ENCODE measurements around the gene CLSTN2.

CLSTN2 gene

GRCh38 chr3:140014831-140015495 lies 80.0 kb downstream of the CLSTN2 start:
- Histone ChIP-seq H3K4me3 (ENCODE audit: low read length) (no peak overlapping the region), H3K9ac (ENCODE audit: low read length) (no peak overlapping the region), H3K4me1 (ENCODE audit: control insufficient read depth, insufficient read depth, low read length) (no peaks in the 10 kb centered on the region), H3K36me3 (ENCODE audit: control insufficient read depth, insufficient read depth, low read length) (no peaks in the 10 kb centered on the region), H3K27me3 (ENCODE audit: control insufficient read depth, insufficient read depth, low read length) (no peaks in the 10 kb centered on the region), H3K27ac (ENCODE audit: low read depth, low read length) (no peak overlapping the region)

- Histone ChIP-seq H3K4me1 (ENCODE audit: control insufficient read depth, insufficient read depth, low read length) (no peaks in the 10 kb centered on the region), H3K4me3 (ENCODE audit: low read length) (no peak overlapping the region), H3K27ac (ENCODE audit: low read depth, low read length) (no peak overlapping the region), H3K9ac (ENCODE audit: low read length) (no peak overlapping the region), H3K36me3 (ENCODE audit: control insufficient read depth, insufficient read depth, low read length) (no peaks in the 10 kb centered on the region), H3K27me3 (ENCODE audit: control insufficient read depth, insufficient read depth, low read length) (no peaks in the 10 kb centered on the region)
Observed at GRCh38 chr3:140015741-140016140, 80.8 kb downstream of the CLSTN2 start.

- Histone ChIP-seq H3K27me3 (ENCODE audit: control insufficient read depth, insufficient read depth, low read length) (no peaks in the 10 kb centered on the region), H3K9ac (ENCODE audit: low read length) (no peak overlapping the region), H3K4me3 (ENCODE audit: low read length) (no peak overlapping the region), H3K27ac (ENCODE audit: low read depth, low read length) (no peak overlapping the region), H3K4me1 (ENCODE audit: control insufficient read depth, insufficient read depth, low read length) (peaks cover 12% of the 10 kb centered on the region), H3K36me3 (ENCODE audit: control insufficient read depth, insufficient read depth, low read length) (no peaks in the 10 kb centered on the region)
Observed at GRCh38 chr3:140018556-140018955, 83.6 kb downstream of the CLSTN2 start.

- Histone ChIP-seq H3K27ac (ENCODE audit: low read depth, low read length) (no peak overlapping the region), H3K4me1 (ENCODE audit: control insufficient read depth, insufficient read depth, low read length) (peaks cover 15% of the 10 kb centered on the region), H3K27me3 (ENCODE audit: control insufficient read depth, insufficient read depth, low read length) (no peaks in the 10 kb centered on the region), H3K36me3 (ENCODE audit: control insufficient read depth, insufficient read depth, low read length) (no peaks in the 10 kb centered on the region), H3K4me3 (ENCODE audit: low read length) (no peak overlapping the region), H3K9ac (ENCODE audit: low read length) (no peak overlapping the region)
Observed at GRCh38 chr3:140019946-140020345, 85.0 kb downstream of the CLSTN2 start.

- peaks cover 15% of the 10 kb centered on the region for H3K4me1 ChIP-seq (ENCODE audit: control insufficient read depth, insufficient read depth, low read length)
- H3K27me3 ChIP-seq (ENCODE audit: control insufficient read depth, insufficient read depth, low read length), result no peaks in the 10 kb centered on the region
- no peak overlapping the region for H3K9ac ChIP-seq (ENCODE audit: low read length)
- H3K27ac ChIP-seq (ENCODE audit: low read depth, low read length), result no peak overlapping the region
- H3K36me3 ChIP-seq (ENCODE audit: control insufficient read depth, insufficient read depth, low read length), result no peaks in the 10 kb centered on the region
- H3K4me3 ChIP-seq (ENCODE audit: low read length), result no peak overlapping the region
Observed at GRCh38 chr3:140020541-140020940, 85.6 kb downstream of the CLSTN2 start.

GRCh38 chr3:140021269-140021668 lies 86.3 kb downstream of the CLSTN2 start:
- no peak overlapping the region for H3K9ac ChIP-seq (ENCODE audit: low read length)
- H3K27me3 ChIP-seq (ENCODE audit: control insufficient read depth, insufficient read depth, low read length), result no peaks in the 10 kb centered on the region
- no peak overlapping the region for H3K27ac ChIP-seq (ENCODE audit: low read depth, low read length)
- no peaks in the 10 kb centered on the region for H3K36me3 ChIP-seq (ENCODE audit: control insufficient read depth, insufficient read depth, low read length)
- no peak overlapping the region for H3K4me3 ChIP-seq (ENCODE audit: low read length)
- H3K4me1 ChIP-seq (ENCODE audit: control insufficient read depth, insufficient read depth, low read length), result peaks cover 15% of the 10 kb centered on the region

GRCh38 chr3:140022066-140022770 lies 87.2 kb downstream of the CLSTN2 start:
- H3K9ac ChIP-seq (ENCODE audit: low read length), result no peak overlapping the region

GRCh38 chr3:140023616-140024530 lies 88.9 kb downstream of the CLSTN2 start:
- Histone ChIP-seq H3K27me3 (ENCODE audit: control insufficient read depth, insufficient read depth, low read length) (no peaks in the 10 kb centered on the region), H3K36me3 (ENCODE audit: control insufficient read depth, insufficient read depth, low read length) (no peaks in the 10 kb centered on the region), H3K27ac (ENCODE audit: low read depth, low read length) (peak overlapping the region; percentile 56)

More at GRCh38 chr3:140022066-140022770, 87.2 kb downstream of the CLSTN2 start:
- no peak overlapping the region for H3K4me3 ChIP-seq (ENCODE audit: low read length)
- H3K27ac ChIP-seq (ENCODE audit: low read depth, low read length), result no peak overlapping the region
- H3K36me3 ChIP-seq (ENCODE audit: control insufficient read depth, insufficient read depth, low read length), result no peaks in the 10 kb centered on the region
- no peaks in the 10 kb centered on the region for H3K27me3 ChIP-seq (ENCODE audit: control insufficient read depth, insufficient read depth, low read length)
- H3K4me1 ChIP-seq (ENCODE audit: control insufficient read depth, insufficient read depth, low read length), result peaks cover 15% of the 10 kb centered on the region

GRCh38 chr3:140031170-140031569 lies 96.2 kb downstream of the CLSTN2 start:
- Histone ChIP-seq H3K4me1 (ENCODE audit: control insufficient read depth, insufficient read depth, low read length) (no peaks in the 10 kb centered on the region), H3K4me3 (ENCODE audit: low read length) (no peak overlapping the region), H3K27me3 (ENCODE audit: control insufficient read depth, insufficient read depth, low read length) (no peaks in the 10 kb centered on the region), H3K36me3 (ENCODE audit: control insufficient read depth, insufficient read depth, low read length) (no peaks in the 10 kb centered on the region), H3K9ac (ENCODE audit: low read length) (no peak overlapping the region), H3K27ac (ENCODE audit: low read depth, low read length) (no peak overlapping the region)

More at GRCh38 chr3:140023616-140024530, 88.9 kb downstream of the CLSTN2 start:
- Histone ChIP-seq H3K4me1 (ENCODE audit: control insufficient read depth, insufficient read depth, low read length) (peaks cover 15% of the 10 kb centered on the region), H3K9ac (ENCODE audit: low read length) (no peak overlapping the region), H3K4me3 (ENCODE audit: low read length) (no peak overlapping the region)

GRCh38 chr3:140034058-140034457 lies 99.1 kb downstream of the CLSTN2 start:
- no peak overlapping the region for H3K9ac ChIP-seq (ENCODE audit: low read length)
- no peaks in the 10 kb centered on the region for H3K27me3 ChIP-seq (ENCODE audit: control insufficient read depth, insufficient read depth, low read length)
- no peak overlapping the region for H3K27ac ChIP-seq (ENCODE audit: low read depth, low read length)
- H3K36me3 ChIP-seq (ENCODE audit: control insufficient read depth, insufficient read depth, low read length), result no peaks in the 10 kb centered on the region
- H3K4me3 ChIP-seq (ENCODE audit: low read length), result no peak overlapping the region
- H3K4me1 ChIP-seq (ENCODE audit: control insufficient read depth, insufficient read depth, low read length), result no peaks in the 10 kb centered on the region

- Histone ChIP-seq H3K9ac (ENCODE audit: low read length) (no peak overlapping the region), H3K36me3 (ENCODE audit: control insufficient read depth, insufficient read depth, low read length) (no peaks in the 10 kb centered on the region), H3K4me3 (ENCODE audit: low read length) (no peak overlapping the region), H3K27me3 (ENCODE audit: control insufficient read depth, insufficient read depth, low read length) (no peaks in the 10 kb centered on the region), H3K27ac (ENCODE audit: low read depth, low read length) (no peak overlapping the region), H3K4me1 (ENCODE audit: control insufficient read depth, insufficient read depth, low read length) (no peaks in the 10 kb centered on the region)
Observed at GRCh38 chr3:140035871-140036270, 100.9 kb downstream of the CLSTN2 start.

- H3K27ac ChIP-seq (ENCODE audit: low read depth, low read length), result no peak overlapping the region
- no peaks in the 10 kb centered on the region for H3K36me3 ChIP-seq (ENCODE audit: control insufficient read depth, insufficient read depth, low read length)
- no peaks in the 10 kb centered on the region for H3K27me3 ChIP-seq (ENCODE audit: control insufficient read depth, insufficient read depth, low read length)
- peaks cover 10% of the 10 kb centered on the region for H3K4me1 ChIP-seq (ENCODE audit: control insufficient read depth, insufficient read depth, low read length)
- no peak overlapping the region for H3K9ac ChIP-seq (ENCODE audit: low read length)
- H3K4me3 ChIP-seq (ENCODE audit: low read length), result no peak overlapping the region
Observed at GRCh38 chr3:140050396-140050795, 115.4 kb downstream of the CLSTN2 start.

All from rectal smooth muscle tissue (tissue), 1 donor.